Measurements from ENCODE around the gene SLC25A13.
A peak's percentile ranks its signal among the peaks of the same experiment; 100 is the strongest.
"Not testable (repeated sequence)": the region's sequence is repeated elsewhere in the genome, so short reads cannot be mapped to it uniquely, and the experiment has no call there.

The SLC25A13 gene

GRCh38 chr7:96321658-96322372 is at the start of gene SLC25A13:
Gene SLC25A13 (minus strand): TSS chr7:96322098. CDS start chr7:96321956, 142 bp downstream.
- peak; percentile 78 for DNase-seq

GRCh38 chr7:96365916-96366315 is 44.0 kb upstream of the SLC25A13 start:
- DNase-seq: not testable (repeated sequence)

GRCh38 chr7:96361116-96361857 is 39.4 kb upstream of the SLC25A13 start:
- no peak for DNase-seq

GRCh38 chr7:96359876-96360275 is 38.0 kb upstream of the SLC25A13 start:
- no peak for DNase-seq

- not testable (repeated sequence) for DNase-seq
Observed at GRCh38 chr7:96358236-96358971, 36.5 kb upstream of the SLC25A13 start.

- no peak for DNase-seq
Observed at GRCh38 chr7:96355990-96356506, 34.1 kb upstream of the SLC25A13 start.

GRCh38 chr7:96354881-96355280 is 33.0 kb upstream of the SLC25A13 start:
- DNase-seq: no peak

GRCh38 chr7:96349572-96349971 is 27.7 kb upstream of the SLC25A13 start:
- no peak for DNase-seq

- no peak for DNase-seq
Observed at GRCh38 chr7:96347471-96347870, 25.6 kb upstream of the SLC25A13 start.

GRCh38 chr7:96346293-96346953 is 24.5 kb upstream of the SLC25A13 start:
- DNase-seq: no peak

GRCh38 chr7:96344236-96344635 is 22.3 kb upstream of the SLC25A13 start:
- no peak for DNase-seq

GRCh38 chr7:96342049-96342448 is 20.2 kb upstream of the SLC25A13 start:
- no peak for DNase-seq

GRCh38 chr7:96337519-96337918 is 15.6 kb upstream of the SLC25A13 start:
- no peak for DNase-seq

- no peak for DNase-seq
Observed at GRCh38 chr7:96332325-96332724, 10.4 kb upstream of the SLC25A13 start.

- DNase-seq: no peak
Observed at GRCh38 chr7:96331775-96332174, 9.9 kb upstream of the SLC25A13 start.

- DNase-seq: no peak
Observed at GRCh38 chr7:96331233-96331632, 9.3 kb upstream of the SLC25A13 start.

GRCh38 chr7:96330193-96330592 is 8.3 kb upstream of the SLC25A13 start:
- no peak for DNase-seq

GRCh38 chr7:96329241-96329640 is 7.3 kb upstream of the SLC25A13 start:
- no peak for DNase-seq

- DNase-seq: no peak
Observed at GRCh38 chr7:96328016-96328415, 6.1 kb upstream of the SLC25A13 start.

- no peak for DNase-seq
Observed at GRCh38 chr7:96327429-96327828, 5.5 kb upstream of the SLC25A13 start.

- DNase-seq: peak; percentile 86
Observed at GRCh38 chr7:96326752-96327151, 4.9 kb upstream of the SLC25A13 start.

- no peak for DNase-seq
Observed at GRCh38 chr7:96322847-96323461, 1.1 kb upstream of the SLC25A13 start.

GRCh38 chr7:96322373-96322695 is 436 bp upstream of the SLC25A13 start:
- DNase-seq: no peak

Measured in GF-D8 (cell line).